GM19452 (cell line): ENCODE measurements around the gene IDH3B.
"Not testable (repeated sequence)": the region's sequence is repeated elsewhere in the genome, so short reads cannot be mapped to it uniquely, and the experiment has no call there.

Source experiments
- ATAC-seq: cut with Tn5 transposase; IDR thresholded peaks from one replicate; pipeline ENCODE4 v1.9.1; 2021; ENCODE audit not compliant: unreplicated experiment

Gene IDH3B

DNA sequence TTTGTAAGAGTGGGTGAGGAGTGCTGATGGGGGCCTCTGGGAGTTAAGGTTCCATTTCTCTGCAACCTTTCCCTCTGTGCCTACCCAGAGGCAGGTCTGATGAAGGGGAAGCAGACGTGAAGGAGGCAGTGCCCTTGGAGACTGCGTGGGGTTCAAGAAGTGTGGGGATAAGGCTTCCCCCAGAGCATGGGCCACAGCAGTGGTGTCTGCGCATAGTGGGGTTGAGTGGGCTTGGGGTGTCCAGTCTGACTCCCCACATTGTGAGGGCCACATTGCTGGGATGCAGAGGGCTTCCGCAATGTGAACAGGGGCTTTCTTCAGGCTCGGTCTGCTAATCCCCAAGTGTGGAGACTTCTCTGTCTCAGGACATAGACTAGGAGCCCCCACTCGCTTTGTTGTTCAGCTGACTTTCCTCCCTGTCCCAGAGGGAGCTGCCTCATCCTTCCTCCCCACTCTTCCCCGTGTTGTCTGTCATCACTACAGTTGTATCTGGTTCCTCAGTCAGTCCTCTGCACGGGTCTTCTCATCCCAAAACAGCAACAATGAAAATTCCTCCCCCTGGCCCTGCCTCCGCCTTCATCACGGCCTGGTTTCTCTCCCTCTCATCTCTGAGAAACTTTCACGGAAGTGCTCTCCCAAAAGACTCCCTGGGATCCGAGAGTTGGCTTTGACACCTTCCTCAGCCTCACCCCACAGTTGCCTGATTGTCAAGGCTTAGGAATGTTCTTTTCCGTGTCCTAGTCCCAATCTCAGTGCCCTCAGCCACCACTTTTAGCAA is 31.4 kb upstream of the IDH3B start:
- no peak for ATAC-seq

DNA sequence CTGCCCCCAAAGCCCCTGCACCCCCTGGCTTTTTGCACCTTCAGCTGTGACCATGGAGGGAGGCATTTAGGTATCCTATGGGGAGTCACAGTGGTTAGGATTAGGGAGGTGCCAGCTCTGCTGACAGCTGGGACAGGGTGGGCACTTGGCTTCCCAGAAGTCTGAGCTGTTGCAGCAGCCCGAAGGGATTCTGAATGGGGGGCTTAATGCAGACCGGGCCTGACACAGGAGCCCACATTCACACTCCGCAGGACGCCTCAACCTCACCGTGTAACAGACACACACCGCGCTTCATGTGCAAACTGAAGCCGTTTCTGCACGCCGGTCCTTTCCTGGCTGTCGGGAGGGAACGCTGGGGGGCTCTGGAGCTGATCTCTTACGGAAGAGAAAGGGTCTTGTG is 30.5 kb upstream of the IDH3B start:
- ATAC-seq, result no peak

DNA sequence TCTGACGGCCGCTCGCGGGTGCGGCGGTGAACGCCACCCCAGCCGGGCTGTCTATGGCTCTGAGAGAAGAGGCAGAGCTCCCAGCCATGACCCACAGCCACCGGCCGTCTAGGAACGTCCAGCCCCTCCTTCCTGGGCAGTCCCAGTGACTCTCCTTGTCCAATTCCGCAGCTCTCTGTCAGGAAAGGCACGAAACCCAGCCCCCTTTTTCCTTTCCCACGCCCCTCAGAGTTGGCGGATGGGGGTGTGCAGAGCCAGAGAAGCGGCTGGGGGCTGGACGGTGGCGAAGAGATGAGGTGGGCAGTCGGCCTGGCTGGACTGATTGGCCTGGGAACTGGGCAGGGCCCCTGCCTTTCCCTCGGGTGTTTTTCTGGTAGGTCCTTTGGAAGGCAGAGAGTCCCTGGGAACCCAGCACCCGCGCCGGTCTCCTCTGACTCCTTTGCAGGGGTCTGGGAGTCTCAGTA is 30.0 kb upstream of the IDH3B start:
- ATAC-seq, result no peak

DNA sequence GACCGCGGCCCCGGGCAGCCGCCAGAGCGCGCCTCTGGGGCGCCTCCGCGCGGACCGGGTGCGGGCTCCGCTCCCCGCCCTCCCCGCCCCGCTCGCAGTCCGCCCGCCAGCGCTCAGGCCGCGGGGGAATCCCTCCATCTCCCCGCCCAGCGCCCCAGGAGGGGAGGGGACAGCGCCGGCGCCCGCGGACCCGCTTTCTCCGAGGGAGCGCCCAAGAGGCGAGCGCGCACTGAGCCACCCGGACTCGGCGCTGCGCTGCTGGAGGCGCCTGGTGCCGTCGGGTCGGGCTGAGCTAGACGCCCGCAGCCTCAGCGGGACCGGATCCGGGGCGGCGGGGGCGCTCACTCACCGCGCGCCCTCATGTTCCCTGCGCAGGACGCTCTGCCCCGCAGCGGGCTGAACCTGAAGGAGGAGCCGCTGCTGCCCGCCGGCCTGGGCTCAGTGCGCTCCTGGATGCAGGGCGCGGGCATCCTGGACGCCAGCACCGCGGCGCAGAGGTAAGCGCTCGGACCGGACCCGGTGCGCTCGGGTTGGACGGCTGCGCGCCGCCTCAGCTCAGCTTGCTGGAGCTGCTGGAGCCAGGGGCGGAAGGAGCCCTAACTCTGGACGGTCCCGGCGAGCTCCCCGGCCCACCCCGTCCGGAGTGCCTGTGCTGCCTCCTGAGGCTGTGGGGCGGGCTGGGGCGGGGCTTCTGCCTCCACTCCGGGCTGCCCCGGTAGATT is 29.4 kb upstream of the IDH3B start:
- no peak for ATAC-seq

DNA sequence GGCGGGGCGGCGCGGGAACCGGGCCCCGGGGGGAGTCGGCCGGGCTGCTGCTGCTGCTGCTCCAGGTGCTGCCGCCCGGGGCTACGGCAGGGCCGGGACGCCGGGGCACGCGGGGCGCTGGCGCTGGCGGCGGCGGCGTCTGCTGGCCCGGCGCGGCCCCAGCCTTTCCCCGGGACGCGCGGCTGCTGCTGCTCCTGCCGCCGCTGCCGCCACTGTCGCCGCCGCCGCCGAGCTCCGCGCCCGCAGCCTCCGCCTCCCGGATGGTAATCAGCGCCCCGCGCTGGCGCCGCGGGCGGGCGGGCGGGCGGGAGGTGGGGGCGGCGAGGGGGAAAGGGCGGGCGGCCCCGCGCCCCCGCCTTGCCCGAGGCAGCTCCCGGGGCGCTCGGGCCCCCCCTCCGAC is 28.9 kb upstream of the IDH3B start:
- ATAC-seq, result no peak

DNA sequence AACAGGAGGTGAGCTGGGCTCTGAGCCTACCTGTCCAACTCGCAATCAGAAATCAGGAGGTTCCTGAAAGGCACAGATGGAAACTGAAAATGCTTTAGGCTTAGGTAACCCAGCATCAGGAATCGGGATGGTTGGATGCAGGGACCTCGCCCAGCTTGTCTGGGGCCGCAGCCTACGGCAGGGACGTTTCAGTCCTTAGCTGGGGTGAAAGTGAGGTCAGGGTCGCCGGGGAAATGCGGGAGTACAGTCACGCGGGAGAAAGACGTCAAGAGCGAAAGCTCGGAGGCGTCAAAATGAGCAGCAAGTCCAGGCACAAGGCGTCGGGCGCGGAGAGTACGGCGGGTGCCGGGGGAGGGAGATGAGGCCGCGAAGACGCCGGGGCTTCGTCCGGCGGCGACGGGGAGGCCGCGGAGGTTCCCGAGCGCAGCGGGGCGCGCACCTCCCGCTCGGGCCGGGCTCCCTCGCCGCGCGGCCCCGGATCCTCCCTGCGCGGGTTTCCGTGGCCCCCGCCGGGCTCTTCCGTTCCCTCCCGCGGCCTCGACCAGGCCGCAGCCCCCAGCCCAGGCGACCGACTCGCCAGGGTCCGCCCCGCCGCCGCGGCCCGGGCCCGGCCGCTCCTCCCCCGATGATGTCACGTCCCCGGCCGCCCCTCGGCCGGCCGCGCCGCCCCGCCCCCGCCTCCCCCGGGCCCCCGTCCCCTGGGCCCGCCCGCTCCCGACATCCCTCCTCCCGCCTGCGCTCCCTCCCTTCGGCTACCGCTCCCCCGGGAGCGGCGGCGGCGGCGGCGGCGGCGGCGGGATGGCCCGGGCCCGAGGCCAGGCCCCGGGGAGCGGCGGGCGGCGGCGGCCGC is 28.2 kb upstream of the IDH3B start, which contains the start of gene EBF4:
EBF4 (plus strand) TSS at position 745 of the 850 bp plus-strand sequence. CDS start 866 bp downstream, outside the sequence.
- ATAC-seq, result no peak

DNA sequence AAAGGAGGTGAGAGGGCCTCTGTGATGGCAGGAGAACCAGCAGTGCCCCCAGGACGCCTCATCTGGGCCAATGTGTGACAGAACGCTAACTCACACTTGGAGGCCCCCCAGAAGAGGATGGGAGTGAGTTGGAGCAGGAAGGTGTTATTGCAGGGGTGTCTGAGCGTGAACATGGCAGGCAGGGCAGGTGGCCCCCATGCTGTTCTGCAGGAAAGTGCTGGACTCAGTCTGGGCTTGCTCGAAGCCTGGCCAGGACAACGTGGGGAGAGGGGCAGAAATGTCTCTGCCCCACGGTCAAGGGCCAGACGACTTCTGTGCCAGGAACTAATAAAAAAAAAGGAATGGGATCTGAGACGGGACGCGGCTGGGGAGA is 27.6 kb upstream of the IDH3B start:
- ATAC-seq, result no peak

DNA sequence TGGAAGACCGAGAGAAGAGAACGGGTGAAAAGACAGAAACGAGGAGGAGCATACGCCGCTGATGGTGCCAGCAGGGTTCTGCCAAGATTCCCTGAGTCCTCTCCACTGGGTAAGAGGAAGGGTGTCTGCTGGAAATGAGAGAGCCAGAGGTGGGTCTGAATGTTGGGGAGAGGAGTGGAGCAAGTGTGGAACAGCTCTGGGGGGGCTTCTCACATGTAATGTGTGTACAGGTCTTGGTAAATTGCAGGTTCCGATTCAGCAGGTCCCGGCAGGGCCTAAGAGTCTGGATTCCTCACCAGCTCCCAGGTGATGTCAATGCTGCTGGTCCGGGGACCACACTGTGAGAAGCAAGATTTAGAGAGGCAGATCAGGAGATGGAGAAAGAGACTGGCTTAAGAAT is 27.1 kb upstream of the IDH3B start:
- no peak for ATAC-seq

DNA sequence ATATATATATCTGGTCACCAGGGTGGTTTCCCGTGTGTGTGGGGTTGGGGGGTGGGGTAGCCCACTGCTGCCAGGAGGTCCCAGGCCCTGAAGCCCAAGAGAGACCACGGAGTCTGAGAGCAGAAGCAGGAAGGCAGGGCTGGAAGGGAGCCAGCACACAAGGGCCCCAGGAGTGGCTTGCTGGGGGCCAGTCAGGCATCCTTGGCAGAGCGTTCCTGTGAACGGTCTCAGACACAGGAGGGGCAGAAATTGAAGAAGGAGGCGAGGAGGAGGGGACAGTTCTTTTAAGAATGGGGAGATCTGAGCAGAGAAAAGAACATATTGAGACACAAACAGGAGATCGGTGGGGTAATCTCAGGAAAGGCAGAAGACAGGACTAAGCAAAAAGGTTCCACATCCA is 26.7 kb upstream of the IDH3B start:
- no peak for ATAC-seq

DNA sequence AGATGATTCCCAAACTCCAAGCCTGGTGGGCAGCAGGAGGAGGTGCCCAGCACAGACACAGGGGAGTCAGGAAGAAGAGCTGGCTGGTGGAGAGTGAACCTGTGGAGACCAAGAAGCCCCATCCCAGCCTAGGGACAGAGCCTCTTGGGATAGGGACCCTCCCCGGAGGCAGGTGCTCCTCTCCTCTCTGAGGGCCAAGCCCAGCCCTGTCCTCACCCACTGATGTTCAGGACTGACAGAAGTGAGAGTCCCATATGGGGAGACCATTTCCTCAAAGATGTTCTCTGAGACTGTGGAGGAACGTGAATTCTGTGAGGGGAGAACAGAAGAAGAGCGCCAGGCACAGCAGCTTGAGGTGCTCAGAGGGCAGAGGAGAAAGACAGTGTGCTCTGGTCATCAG is 26.2 kb upstream of the IDH3B start:
- no peak for ATAC-seq

DNA sequence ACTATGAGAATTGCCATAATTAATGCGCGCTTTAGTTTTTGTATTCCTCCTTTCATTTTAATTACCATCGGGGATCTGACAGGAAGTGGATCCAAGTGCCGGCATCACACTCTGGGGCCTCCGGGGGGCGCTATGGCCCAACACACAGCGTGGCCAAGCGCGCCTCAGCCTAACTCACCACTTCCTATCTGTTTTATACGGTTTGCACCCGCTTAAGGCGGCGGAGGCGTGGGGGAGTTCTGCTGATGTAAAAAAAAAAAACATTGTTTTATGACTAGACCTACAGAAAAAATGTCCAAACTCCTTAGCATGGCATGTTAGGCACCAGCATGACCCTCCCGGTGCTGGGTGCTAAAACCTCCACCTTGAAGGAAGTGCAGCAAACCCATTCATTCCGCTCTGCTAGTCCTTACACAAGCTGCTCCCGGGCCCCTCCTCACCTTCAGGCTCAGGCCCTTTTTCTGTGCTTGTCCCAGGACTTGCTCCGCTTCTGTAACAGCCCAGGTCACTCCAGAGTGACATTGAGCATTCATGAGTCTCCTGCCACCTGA is 24.1 kb upstream of the IDH3B start:
- ATAC-seq, result no peak

DNA sequence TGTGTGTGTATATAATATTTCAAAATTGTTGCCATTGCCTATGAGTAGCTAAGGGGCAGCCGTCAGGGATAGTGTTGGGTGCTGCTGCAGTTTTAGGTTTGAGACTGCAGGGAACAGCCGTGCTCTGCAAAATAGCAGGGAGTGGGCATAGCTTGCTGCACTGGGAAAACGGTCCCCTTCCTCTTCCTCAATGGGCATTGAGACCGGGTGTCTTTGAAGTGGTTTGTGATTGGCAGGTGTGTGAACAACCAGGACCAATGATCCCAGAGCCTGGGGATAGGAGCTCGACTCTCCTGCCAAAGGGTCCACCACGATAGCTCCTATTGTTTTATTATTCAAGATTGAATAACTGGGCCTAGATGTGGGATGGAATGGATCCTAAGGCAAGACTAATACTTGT is 23.5 kb upstream of the IDH3B start:
- ATAC-seq, result no peak

DNA sequence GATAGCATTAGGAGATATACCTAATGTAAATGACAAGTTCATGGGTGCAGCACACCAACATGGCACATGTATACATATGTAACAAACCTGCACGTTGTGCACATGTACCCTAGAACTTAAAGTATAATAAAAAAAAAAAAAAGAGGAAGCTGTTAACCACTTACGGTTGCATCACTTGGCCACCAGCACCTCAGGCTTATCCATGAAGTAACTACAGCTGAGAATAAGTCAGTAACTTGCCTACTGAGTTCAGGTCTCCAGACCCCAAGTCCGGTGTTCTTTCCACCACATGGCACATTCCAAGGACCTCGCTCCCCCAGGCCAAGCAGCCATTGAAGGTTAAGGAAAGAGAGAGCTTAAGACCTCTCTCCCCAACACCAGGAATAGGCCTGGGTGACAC is 20.8 kb upstream of the IDH3B start:
- ATAC-seq, result not testable (repeated sequence)

DNA sequence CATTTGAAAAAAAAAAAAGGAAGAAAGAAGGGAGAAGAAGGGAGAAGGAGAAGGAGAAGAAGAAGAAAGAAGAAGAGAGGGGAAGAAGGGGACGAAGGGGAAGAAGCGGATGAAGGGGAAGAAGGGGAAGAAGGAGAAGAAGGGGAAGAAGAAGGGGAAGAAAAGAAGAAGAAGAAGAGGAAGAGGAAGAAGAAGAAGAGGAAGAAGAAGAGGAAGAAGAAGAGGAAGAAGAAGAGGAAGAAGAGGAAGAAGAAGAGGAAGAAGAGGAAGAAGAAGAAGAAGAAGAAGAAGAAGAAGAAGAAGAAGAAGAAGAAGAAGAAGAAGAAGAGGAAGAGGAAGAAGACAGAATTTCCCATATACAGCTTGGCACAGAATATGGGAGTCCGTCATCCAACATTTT is 18.0 kb upstream of the IDH3B start:
- ATAC-seq, result not testable (repeated sequence)

DNA sequence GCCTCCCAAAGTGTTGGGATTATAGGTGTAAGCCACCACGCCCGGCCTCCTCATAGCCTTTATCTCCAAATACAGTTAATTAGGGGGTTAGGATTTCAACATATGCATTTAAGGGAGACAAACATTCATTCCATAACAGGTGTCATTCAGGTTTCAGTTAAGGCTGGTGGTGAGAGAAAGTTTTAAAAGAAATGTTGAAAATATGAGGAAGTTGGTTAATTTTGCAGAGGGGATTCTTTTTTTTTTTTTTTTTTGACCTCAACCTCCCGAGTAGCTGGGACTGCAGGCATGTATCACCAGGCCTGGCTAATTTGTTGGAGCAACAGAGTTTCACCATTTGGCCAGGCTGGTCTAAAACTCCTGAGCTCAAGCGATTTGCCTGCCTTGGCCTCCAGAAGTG is 16.0 kb upstream of the IDH3B start:
- ATAC-seq, result no peak

DNA sequence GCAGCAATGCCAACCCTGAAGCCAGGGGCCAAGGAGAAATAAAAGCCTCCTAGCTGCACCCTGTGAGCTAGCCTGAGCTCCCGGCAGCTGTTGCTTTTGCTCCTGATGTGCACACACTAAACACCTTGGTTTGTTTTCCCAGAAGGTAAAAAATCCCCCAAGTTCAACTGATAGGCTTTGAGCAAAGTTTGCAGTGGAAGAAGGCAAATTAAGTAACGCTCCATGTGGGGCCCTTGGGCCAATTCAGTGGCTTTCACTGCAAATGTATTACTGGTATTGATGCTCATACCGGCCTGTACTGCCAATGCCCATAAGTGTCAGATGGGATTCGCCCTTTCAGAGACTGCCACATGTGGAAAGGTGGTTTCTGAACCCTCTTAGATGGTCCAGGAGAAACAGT is 9.4 kb upstream of the IDH3B start:
- no peak for ATAC-seq

DNA sequence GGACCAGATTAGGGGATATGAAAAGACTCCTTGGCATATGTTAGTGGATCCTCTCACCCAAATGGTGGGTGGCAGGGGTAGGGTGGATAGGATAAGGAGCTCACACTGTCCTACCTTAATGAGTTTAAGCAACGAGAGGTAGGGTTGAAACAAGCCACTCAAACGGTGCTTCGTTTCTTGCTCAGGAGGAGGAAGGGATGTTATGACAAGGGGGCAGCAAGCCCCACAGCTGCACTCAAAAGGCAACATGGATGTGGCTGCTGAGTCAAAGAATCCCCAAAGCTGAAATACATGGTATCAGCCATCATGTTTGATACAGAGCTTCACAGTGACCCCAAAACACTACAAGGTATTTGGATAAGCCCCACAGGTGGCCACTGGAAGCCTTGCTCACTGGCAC is 8.4 kb upstream of the IDH3B start:
- no peak for ATAC-seq

DNA sequence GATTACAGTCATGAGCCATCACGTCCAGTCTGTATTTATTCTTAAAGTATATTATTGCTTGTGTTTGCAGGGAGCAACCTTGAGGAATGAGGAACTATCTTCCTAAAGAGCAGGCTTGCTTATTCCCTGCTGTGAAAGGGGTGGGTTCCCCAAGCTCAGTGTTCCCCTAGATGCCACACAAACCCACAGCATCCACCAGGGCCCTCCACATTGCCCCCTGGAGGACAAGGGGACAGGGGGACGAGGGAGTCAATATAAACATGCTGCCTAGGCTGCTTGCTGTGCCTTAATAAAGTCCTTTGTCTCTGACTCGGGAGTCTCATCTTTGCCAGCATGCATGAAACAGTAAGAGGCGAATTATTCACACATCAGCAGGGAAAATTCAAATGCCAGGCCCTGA is 8.0 kb upstream of the IDH3B start:
- no peak for ATAC-seq

DNA sequence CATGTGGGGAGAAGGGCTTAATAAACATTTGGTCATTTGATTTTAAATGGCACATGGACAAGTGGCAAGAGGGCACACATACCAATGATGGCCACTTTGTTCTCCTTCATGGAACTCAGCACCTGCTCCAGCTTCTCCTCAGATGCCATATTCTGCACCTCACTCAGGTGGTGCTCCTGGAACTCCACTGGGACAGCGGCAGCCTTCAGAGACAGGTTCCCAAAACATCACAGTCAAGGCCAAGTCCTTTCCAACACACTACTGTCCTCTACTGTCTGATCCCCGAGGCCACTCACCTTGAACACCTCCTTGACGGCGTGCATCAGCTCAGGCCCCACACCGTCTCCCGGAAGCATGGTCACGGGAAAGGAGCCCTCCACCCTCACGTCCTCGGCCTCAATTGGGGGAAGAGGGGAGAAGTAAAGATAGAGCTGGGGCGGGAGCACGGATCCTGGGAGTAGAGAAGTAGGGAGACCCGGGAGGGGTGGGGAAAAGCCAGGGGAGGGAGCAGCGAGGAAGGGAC is 591 bp downstream of the IDH3B start:
- no peak for ATAC-seq

DNA sequence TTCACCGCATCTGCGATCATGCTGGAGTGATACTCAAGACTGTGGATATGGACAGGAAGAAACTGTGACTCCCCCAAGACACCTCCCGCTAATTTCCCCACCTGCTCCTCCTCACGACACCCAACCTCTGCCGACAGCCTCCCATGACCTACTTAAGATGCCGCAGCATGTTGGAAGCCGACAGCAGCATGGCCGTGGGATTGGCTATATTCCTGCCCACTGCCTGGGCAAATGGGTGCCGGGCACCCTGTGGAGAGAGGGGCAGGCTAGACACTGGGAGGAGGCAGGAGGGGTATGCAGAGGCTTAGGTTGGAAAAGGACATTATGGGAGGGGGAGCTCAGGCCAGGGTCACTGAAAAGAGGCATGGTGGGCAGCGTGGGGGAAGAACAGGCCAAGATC is 4.5 kb downstream of the IDH3B start:
- no peak for ATAC-seq
